ENCODE data around the gene ARID1B.

DNA sequence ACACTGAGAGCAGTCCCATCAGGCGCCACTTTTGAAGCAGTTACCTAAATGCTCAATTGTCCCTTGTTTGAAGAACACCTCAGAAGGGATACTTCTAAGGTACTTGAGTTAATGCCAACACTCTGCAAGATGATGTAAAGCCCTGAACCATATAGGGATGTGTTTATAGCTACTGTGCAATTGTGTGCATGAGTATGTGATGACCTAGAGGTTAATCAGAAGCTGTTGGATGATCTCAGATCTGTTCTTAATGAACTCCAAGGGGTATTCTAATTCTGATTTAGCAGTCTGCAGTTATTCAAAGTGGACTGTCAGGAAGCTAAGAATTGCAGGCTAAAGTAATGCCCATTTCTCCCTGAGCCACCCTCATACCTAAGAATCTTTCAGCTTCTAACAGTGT lies 387.8 kb downstream of the ARID1B start:
- no peak for TF ChIP-seq CTCF (conservative IDR thresholded peaks at IDR 0.05; ENCODE audit: low read depth, low read length)
- no peak for TF ChIP-seq EZH2 (IDR thresholded peaks at IDR 0.05; ENCODE audit: low read length, unreplicated experiment)
- TF ChIP-seq EZH2phosphoT487 (IDR thresholded peaks at IDR 0.05; ENCODE audit: borderline replicate concordance, low read length), result no peak
